Naive B cell (primary cell): ENCODE data around the gene CCDC167. TPM values are rescaled to one million over a fixed set of nuclear protein-coding genes. Genes with fewer than 3 reads are reported as not detected.

Experiments used
- ATAC-seq, 2 donors: fragments of 150-1000 bp; cut with Tn5 transposase; 2 replicates each; pipeline ENCODE4 v1.10.0; 2021; ENCODE audit warnings: low read depth in 2 of 2, mild to moderate bottlenecking in 2 of 2, moderate library complexity in 2 of 2
- DNase-seq: peaks from one replicate; pipeline ENCODE4 v3.0.0; 2022
- H3K27ac Mint-ChIP-seq, 6 donors: one replicate each; pipeline ENCODE4 v1.8.0; 2020 to 2022; ENCODE audit warnings: mild to moderate bottlenecking in 6 of 6, mixed read lengths in 6 of 6, moderate library complexity in 5 of 6, inconsistent platforms in 2 of 6
- H3K27me3 Mint-ChIP-seq, 3 donors: one replicate each; pipeline ENCODE4 v1.8.0; 2021 to 2022; ENCODE audit warnings: mixed read lengths in 3 of 3, mild to moderate bottlenecking in 1 of 3
- H3K36me3 Mint-ChIP-seq, 2 donors: one replicate each; pipeline ENCODE4 v1.8.0; 2020 to 2022; ENCODE audit warnings: mixed read lengths in 2 of 2, inconsistent platforms in 1 of 2, mild to moderate bottlenecking in 1 of 2
- H3K4me1 Mint-ChIP-seq, 3 donors: one replicate each; pipeline ENCODE4 v1.8.0; 2020 to 2022; ENCODE audit warnings: mixed read lengths in 3 of 3, inconsistent platforms in 1 of 3, mild to moderate bottlenecking in 1 of 3, moderate library complexity in 1 of 3
- H3K4me3 Mint-ChIP-seq, 8 donors: one replicate each; pipeline ENCODE4 v1.8.0; 2020 to 2022; ENCODE audit warnings: mild to moderate bottlenecking in 8 of 8, mixed read lengths in 8 of 8, moderate library complexity in 8 of 8, inconsistent platforms in 2 of 8
- H3K9me3 Mint-ChIP-seq, 7 donors: one replicate each; pipeline ENCODE4 v1.8.0; 2020 to 2022; ENCODE audit warnings: mixed read lengths in 7 of 7, mild to moderate bottlenecking in 5 of 7, inconsistent platforms in 2 of 7, moderate library complexity in 1 of 7
- polyA plus RNA-seq, 6 donors: library from polyadenylated mRNA; unstranded; fragments of 300-500 nt; fragmentation: Illumina TruSeq; gene quantifications; one replicate each; pipeline ENCODE4 v1.2.3, GENCODE V29; 2021; ENCODE audit warnings: low read depth in 6 of 6

The CCDC167 gene
- polyA plus RNA-seq, 6 donors from 2014 or later, result 35.2 to 61.3 (median 52.4) TPM

DNA sequence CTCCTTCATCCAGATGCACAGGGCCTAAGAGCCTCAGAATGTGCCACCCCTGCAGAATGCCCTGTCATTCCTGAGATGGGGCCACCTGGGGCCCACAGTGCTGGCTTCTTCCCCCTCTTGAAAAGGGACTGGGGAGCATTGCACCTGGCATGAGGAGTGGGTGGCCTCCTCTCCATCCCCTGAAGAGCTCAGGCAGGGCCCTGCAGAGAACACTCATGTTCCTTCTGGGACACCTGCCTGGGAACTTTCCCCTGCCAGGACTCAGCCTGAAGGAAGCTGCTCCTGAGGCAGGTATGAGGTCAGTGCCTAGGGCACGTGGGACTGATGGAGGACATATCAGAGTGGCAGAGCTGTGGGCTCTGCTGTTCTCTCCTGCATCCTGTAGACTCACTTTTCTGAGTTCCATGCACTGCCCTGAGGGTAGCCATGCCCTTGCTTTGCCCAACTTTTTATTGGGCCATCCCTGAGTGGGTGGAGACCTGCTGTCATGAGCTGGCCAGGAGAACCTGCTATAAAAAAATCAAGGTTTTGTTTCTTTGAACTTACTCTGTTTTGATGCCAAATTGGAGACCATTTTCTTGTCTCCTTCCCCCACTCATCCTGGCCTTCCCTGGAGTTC lies 19.5 kb downstream of the CCDC167 start:
- no peak for ATAC-seq
- DNase-seq, result no peak
- Mint-ChIP-seq H3K27me3 (no peaks in the 10 kb centered on the region), H3K4me1 (peaks cover 0 to 4% (median 0%) of the 10 kb centered on the region in 3 donors), H3K27ac (no peak overlapping the region), H3K36me3 (peaks cover 16 to 26% of the 10 kb centered on the region in 2 donors), H3K4me3 (no peak overlapping the region), H3K9me3 (no peaks in the 10 kb centered on the region)

DNA sequence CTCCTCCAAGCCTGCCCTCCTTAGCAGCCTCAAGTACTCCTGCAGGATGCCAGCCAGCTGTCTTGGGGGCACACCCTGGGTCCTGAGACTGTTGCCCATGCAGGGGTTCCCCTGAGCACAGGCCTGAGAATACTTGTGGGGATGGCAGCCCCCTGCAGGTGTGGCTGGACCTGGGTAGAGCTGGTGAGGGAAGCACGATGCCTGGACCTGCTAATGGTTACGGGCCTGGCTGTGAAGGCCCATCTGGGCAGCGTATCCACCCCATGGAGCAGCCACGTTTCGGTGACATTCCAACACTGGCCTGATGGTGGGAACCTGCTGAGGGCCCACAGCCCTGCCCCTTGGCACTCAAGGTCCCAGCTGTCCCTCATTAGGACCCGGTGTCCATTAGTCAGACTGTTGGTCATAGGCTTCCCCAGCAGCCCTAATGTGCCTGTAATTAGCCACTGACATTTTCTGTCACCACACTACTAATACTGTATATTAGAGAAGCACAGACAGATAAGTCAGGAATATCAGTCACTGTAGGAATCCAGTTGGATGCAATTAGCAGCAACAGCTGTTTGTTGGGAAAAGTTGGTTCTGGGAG lies 20.3 kb downstream of the CCDC167 start:
- peaks cover 22 to 33% of the 10 kb centered on the region in 2 donors for H3K36me3 Mint-ChIP-seq
- H3K4me3 Mint-ChIP-seq, result no peak overlapping the region
- no peak for ATAC-seq
- no peak for DNase-seq
- H3K27ac Mint-ChIP-seq, result peak overlapping the region in 2 of 6 donors; percentile 15 to 75
- H3K4me1 Mint-ChIP-seq, result peaks cover 0 to 4% (median 0%) of the 10 kb centered on the region in 3 donors
- H3K27me3 Mint-ChIP-seq, result no peaks in the 10 kb centered on the region
- H3K9me3 Mint-ChIP-seq, result no peaks in the 10 kb centered on the region

DNA sequence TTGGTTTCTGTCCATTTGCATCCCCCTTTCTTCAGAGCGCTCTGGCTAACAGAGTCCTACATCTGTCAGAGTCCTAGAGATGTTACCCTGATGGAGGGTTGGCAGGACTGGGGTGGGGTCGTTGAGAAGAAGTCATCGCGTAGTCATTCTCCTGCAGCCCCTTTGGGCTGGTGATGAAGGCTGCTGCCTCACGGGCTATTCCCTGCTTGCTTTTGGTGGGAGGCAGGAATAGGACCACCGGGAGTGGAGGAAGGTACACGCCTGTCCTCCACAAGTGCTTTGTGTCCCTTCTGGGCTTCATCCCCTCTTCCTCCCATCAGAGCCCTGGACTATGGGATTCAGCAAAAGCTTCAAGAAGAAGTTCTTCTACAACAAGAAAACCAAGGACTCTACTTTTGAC lies 20.9 kb downstream of the CCDC167 start:
- no peak for DNase-seq
- Mint-ChIP-seq H3K27ac (peak overlapping the region in 3 of 6 donors; percentile 27 to 86 (median 56)), H3K36me3 (peaks cover 27 to 38% of the 10 kb centered on the region in 2 donors), H3K27me3 (no peaks in the 10 kb centered on the region), H3K9me3 (no peaks in the 10 kb centered on the region), H3K4me1 (peaks cover 0 to 4% (median 0%) of the 10 kb centered on the region in 3 donors), H3K4me3 (no peak overlapping the region)
- no peak for ATAC-seq

DNA sequence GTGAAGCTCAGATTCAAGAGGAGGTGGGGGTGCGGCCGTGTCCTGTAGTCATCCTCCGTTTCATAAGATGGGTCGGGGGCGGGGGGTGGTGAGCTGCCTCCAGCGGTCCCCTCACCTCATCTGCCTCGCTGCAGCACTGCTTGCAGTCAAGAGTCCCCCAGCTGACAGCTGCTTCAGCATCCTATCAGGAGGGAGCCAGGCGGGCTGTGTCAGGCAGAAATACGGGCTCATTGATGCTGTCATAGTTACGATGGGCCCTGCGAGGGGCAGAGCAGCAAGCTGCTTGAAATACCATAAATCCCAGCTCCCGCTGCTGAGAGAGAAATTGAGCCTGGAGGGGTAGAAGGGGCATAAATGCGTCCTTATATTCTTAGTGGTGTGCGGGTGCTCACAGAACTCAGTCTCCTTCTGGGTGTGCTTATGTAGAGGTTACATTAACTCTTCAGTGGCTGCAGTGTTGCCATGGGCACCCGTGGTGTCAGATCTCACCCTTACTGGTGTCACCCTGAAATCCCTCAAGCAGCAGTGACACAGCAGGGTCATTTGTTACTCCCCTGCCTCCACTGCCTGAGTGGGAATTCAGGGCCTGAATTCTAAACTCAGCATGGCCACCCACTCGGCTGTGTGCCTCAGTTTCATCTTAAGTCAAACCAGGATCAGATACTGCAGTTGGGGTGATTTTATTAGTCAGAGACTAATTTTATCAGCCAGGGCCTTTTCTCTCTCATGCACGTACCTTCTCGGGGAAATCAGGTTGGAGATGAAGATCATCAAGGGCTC lies 21.8 kb downstream of the CCDC167 start:
- Mint-ChIP-seq H3K36me3 (peaks cover 37 to 42% of the 10 kb centered on the region in 2 donors), H3K4me1 (peaks cover 0 to 4% (median 0%) of the 10 kb centered on the region in 3 donors), H3K9me3 (no peaks in the 10 kb centered on the region), H3K27me3 (no peaks in the 10 kb centered on the region), H3K27ac (peak overlapping the region in 2 of 6 donors; percentile 6 to 38), H3K4me3 (no peak overlapping the region)
- ATAC-seq (no peak), DNase-seq (no peak)

DNA sequence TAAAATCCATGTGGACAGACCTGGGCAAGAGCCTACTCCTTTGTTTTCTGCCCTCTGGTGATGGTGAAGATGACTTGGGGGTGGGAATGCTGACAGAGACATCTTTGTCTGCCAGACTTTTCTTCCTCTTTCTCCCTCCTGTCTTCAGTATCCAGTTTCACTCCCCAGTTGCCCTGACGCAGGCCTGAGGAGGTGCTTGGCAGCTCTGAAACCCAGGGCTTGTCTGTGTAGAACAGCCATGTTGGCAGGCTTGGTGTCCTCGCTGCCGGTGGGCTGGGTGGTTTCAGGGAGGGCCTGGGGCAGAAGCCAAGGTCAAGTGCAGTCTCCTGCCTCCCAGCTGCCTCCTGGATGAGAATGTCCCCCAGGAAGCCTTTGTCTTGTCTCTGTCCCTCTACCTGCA lies 22.5 kb downstream of the CCDC167 start:
- no peak for ATAC-seq
- Mint-ChIP-seq H3K27ac (no peak overlapping the region), H3K36me3 (peaks cover 37 to 42% of the 10 kb centered on the region in 2 donors)

DNA sequence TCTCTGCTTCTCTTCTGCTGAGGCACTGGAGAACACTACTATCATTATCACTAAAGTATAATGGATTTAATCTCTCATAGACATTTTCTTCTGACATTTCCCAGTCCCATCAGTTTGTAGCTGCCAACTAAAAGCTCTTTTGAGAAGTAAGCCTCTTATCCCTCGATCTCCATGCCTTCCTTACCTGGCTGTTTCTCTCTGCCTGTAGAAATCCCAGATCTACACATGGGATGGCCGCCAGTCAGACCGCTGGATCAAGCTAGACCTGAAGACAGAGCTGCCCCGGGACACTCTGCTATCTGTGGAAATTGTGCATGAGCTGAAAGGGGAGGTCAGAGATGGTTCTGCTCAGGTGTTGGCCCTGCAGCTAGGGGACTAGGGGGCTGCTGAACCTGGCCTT lies 25.4 kb downstream of the CCDC167 start:
- Mint-ChIP-seq H3K36me3 (peaks cover 49 to 50% of the 10 kb centered on the region in 2 donors), H3K27ac (peak overlapping the region in 2 of 6 donors; percentile 1 to 71), H3K27me3 (no peaks in the 10 kb centered on the region), H3K4me1 (peaks cover 0 to 4% (median 0%) of the 10 kb centered on the region in 3 donors), H3K4me3 (peak overlapping the region in 1 of 8 donors; percentile 80), H3K9me3 (no peaks in the 10 kb centered on the region)
- DNase-seq (no peak), ATAC-seq (no peak)

More for the DNA sequence above, 22.5 kb downstream of the CCDC167 start:
- no peaks in the 10 kb centered on the region for H3K9me3 Mint-ChIP-seq
- DNase-seq, result no peak
- peaks cover 0 to 4% (median 0%) of the 10 kb centered on the region in 3 donors for H3K4me1 Mint-ChIP-seq
- no peaks in the 10 kb centered on the region for H3K27me3 Mint-ChIP-seq
- peak overlapping the region in 1 of 8 donors; percentile 35 for H3K4me3 Mint-ChIP-seq

DNA sequence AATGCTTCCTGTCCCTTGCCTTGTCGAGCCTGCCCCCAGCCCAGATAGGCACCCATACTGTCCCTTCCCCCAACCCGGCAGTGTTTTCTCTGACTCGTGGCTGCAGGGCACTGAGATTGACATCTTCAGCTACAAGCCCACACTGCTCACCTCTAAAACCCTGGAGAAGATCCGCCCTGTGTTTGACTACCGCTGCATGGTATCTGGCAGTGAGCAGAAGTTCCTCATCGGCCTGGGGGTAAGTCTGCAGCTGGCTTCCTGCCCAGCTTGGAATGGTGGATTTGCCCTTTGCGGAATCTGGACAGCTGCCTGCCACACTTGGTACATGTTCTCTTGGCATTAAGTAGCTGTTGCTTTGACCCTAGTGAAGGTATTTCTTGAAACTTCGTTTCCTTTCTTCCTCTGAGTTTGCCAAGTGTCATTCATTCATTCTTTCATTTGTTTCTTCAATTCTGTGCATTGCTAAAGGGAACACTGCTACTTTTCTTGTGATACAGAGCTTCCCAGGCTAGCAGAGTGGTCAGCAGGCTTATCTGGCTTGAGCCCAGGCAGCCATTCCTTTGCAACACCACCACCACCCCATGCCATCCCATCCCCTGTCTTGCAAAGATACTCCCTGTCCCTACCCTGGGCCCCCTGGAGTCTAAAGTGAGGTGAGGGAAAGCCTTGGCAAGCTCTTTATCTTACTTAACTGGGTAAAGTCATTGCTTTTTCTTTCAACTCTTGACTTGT lies 26.2 kb downstream of the CCDC167 start:
- Mint-ChIP-seq H3K27me3 (no peaks in the 10 kb centered on the region), H3K27ac (peak overlapping the region in 1 of 6 donors; percentile 1), H3K9me3 (no peaks in the 10 kb centered on the region), H3K4me3 (no peak overlapping the region), H3K36me3 (peaks cover 49 to 50% of the 10 kb centered on the region in 2 donors), H3K4me1 (peaks cover 0 to 4% (median 0%) of the 10 kb centered on the region in 3 donors)
- no peak for ATAC-seq
- DNase-seq, result no peak

DNA sequence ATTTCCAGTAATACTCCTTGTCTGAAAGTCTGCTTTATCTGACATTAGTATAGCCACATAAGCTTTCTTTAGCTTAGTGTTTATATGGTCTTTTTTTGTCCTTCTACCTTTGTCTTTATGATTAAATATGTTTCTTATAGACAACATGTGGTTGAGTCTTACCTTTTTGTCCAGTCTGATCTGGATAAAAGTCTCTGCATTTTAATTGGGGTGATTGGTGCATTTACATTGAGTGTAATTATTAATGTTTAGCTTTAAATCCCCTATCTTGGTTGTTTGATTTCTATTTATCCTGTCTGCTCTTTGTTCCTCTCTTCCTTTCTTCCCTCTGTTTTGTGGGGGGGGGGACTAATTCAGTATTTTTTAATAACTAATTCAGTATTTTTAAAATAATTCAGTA lies 32.0 kb downstream of the CCDC167 start:
- Mint-ChIP-seq H3K4me1 (no peaks in the 10 kb centered on the region), H3K4me3 (no peak overlapping the region), H3K27ac (peak overlapping the region in 1 of 6 donors; percentile 45), H3K9me3 (peaks cover 0 to 9% (median 4%) of the 10 kb centered on the region in 7 donors), H3K36me3 (peaks cover 23 to 45% of the 10 kb centered on the region in 2 donors), H3K27me3 (no peaks in the 10 kb centered on the region)
- ATAC-seq (no peak), DNase-seq (no peak)

DNA sequence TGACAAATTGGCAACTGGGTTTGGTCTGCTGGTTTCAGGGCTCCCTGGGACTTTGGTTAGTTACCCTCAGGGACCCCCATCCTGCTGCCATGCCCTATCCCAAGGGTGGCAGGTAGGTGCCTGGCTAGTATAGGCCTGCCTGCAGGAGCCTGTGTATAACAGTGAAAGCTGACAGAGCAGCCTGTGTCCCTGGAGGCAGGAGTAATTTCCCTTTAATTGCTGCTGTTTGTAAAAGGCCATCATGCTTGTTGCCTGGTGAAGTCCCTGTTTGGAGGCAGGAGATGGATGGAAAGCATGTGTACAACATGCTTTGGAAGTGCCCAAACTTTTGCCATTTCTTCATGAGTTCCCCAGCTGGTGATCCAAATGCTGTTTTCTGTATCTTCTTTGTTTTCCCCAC lies 36.6 kb downstream of the CCDC167 start:
- Mint-ChIP-seq H3K27me3 (no peaks in the 10 kb centered on the region), H3K4me1 (no peaks in the 10 kb centered on the region), H3K4me3 (no peak overlapping the region), H3K36me3 (peaks cover 32 to 47% of the 10 kb centered on the region in 2 donors), H3K27ac (no peak overlapping the region), H3K9me3 (peaks cover 0 to 9% (median 4%) of the 10 kb centered on the region in 7 donors)
- ATAC-seq, result no peak
- DNase-seq, result no peak

DNA sequence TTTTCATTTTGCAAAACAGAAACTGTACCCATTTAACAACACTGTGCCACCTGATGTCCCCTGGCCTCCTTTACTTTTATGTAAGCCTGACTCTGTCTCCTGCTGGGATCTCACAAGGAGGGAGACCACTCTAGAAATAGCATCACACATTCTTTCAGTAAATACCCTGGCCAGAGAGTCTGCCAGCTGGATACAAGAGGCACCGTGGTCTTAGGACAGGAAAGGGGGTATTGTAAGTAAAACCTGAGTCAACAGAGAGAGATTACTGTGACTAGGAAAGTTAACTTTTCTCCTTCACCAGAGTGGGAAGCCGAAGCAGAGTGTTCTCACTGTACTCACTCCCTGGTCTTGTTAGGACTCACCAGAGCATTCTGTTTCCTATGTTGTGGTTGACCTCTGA lies 38.9 kb downstream of the CCDC167 start:
- no peak for DNase-seq
- no peak for ATAC-seq
- peaks cover 0 to 2% (median 0%) of the 10 kb centered on the region in 7 donors for H3K9me3 Mint-ChIP-seq
- no peaks in the 10 kb centered on the region for H3K27me3 Mint-ChIP-seq
- peaks cover 0 to 2% (median 0%) of the 10 kb centered on the region in 3 donors for H3K4me1 Mint-ChIP-seq
- no peak overlapping the region for H3K27ac Mint-ChIP-seq
- no peak overlapping the region for H3K4me3 Mint-ChIP-seq
- H3K36me3 Mint-ChIP-seq, result peaks cover 36 to 43% of the 10 kb centered on the region in 2 donors

DNA sequence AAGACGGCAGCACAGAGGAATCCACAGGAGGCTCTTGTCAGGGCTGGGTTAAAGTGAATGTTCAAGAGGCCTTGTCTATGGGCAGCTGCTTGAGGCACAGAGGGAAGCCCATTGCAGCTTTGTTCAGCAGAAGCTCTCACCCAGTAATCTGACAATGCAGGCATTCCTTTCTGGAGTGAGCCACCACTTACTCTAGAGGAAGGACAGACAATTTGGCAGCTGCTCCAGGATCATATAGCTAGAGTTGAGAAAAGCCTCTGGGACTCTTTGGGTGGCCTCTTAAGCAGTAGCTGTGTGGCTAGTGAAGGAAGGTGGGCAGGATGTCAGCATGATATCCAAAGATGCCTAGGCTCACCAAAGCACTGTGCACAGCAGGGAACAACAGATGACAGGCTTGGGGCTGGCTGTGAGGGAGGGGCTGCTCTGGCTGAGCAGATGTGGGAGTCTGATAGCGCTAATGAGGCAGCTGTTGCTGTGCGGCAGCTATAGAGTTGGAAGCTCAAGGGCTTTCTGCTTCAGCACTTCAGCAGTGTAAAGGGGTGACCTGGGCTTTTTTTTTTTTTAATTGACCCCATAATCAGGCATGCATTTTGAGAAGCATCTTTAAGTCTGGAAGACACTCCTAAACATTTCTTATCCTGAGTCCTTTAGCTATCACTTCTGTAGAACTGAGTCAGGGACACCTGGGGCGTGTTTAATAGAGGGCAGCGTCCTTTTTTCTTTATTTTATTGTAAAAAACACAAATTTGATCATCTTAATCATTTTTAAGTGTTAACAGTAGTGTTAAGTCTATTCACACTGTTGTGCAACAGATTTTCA lies 39.5 kb downstream of the CCDC167 start:
- no peak for ATAC-seq
- Mint-ChIP-seq H3K27ac (peak overlapping the region in 2 of 6 donors; percentile 49 to 64), H3K4me3 (no peak overlapping the region), H3K36me3 (peaks cover 42 to 47% of the 10 kb centered on the region in 2 donors), H3K27me3 (no peaks in the 10 kb centered on the region), H3K4me1 (peaks cover 0 to 2% (median 0%) of the 10 kb centered on the region in 3 donors), H3K9me3 (peaks cover 0 to 2% (median 0%) of the 10 kb centered on the region in 7 donors)
- DNase-seq, result no peak

DNA sequence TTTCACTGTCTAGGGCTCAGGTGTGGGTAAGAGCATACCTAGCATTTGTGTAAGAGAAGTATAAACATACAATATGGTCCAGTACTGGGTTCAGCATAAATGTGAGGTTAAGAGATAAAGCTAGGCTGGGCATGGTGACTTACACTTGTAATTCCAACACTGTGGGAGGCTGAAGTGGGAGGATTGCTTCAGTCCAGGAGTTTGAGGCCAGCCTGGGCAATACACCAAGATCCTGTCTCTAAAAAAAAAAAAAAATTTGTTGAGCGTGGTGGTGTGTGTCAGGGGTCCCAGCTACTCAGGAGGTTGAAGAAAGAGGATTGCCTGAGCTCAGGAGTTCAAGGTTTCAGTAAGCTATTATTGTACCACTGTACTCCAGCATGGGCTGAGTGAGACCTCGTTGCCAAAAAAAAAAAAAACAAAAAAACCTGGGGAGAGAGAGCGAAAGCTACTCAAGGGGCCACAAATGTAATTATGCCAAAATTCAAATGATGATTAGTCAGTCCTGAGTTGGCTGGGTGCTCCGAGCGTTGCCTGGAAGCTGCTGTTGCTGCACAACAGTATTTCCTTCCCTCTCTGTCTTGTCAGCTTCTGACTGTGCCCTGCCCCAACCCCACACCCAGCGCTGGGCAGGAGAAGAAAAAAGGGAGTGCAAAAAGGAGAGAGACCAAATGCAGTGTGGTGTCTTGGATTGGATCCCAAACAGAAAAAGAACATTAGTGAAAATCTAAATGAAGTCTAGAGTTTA lies 42.7 kb downstream of the CCDC167 start:
- peak overlapping the region in 2 of 6 donors; percentile 13 to 44 for H3K27ac Mint-ChIP-seq

More for the DNA sequence above, 42.7 kb downstream of the CCDC167 start:
- DNase-seq (no peak), ATAC-seq (no peak)
- no peaks in the 10 kb centered on the region for H3K27me3 Mint-ChIP-seq
- H3K4me3 Mint-ChIP-seq, result no peak overlapping the region
- no peaks in the 10 kb centered on the region for H3K9me3 Mint-ChIP-seq
- peaks cover 0 to 4% (median 2%) of the 10 kb centered on the region in 3 donors for H3K4me1 Mint-ChIP-seq
- H3K36me3 Mint-ChIP-seq, result peaks cover 49 to 63% of the 10 kb centered on the region in 2 donors
